COLO668 (cell line): ENCODE measurements around the gene EGFLAM.

Source experiments
- DNase-seq: peaks from one replicate; lab custom pipeline; 2025; ENCODE audit not compliant: unreplicated experiment; lab: John Stamatoyannopoulos, UW

EGFLAM gene

GRCh38 chr5:38445374-38446028 lies 187.1 kb downstream of the EGFLAM start:
- DNase-seq: no peak

- DNase-seq: no peak
Observed at GRCh38 chr5:38446029-38446522, 187.7 kb downstream of the EGFLAM start.

- no peak for DNase-seq
Observed at GRCh38 chr5:38447056-38447455, 188.7 kb downstream of the EGFLAM start.

GRCh38 chr5:38447786-38448185 lies 189.4 kb downstream of the EGFLAM start:
- DNase-seq: no peak

- no peak for DNase-seq
Observed at GRCh38 chr5:38448568-38449350, 190.4 kb downstream of the EGFLAM start.

- no peak for DNase-seq
Observed at GRCh38 chr5:38450627-38451026, 192.3 kb downstream of the EGFLAM start.

- DNase-seq: no peak
Observed at GRCh38 chr5:38451074-38451725, 192.8 kb downstream of the EGFLAM start.

GRCh38 chr5:38452201-38452600 lies 193.8 kb downstream of the EGFLAM start:
- no peak for DNase-seq

GRCh38 chr5:38453506-38453905 lies 195.1 kb downstream of the EGFLAM start:
- no peak for DNase-seq

GRCh38 chr5:38453921-38454320 lies 195.6 kb downstream of the EGFLAM start:
- no peak for DNase-seq

GRCh38 chr5:38455796-38456330 lies 197.5 kb downstream of the EGFLAM start:
- no peak for DNase-seq

- DNase-seq: no peak
Observed at GRCh38 chr5:38456657-38457399, 198.5 kb downstream of the EGFLAM start.

- no peak for DNase-seq
Observed at GRCh38 chr5:38458174-38458573, 199.8 kb downstream of the EGFLAM start.

- DNase-seq: no peak
Observed at GRCh38 chr5:38462976-38463633, 204.7 kb downstream of the EGFLAM start.

GRCh38 chr5:38463634-38464521 lies 205.5 kb downstream of the EGFLAM start:
- no peak for DNase-seq

- DNase-seq: no peak
Observed at GRCh38 chr5:38465061-38465460, 206.7 kb downstream of the EGFLAM start.

- no peak for DNase-seq
Observed at GRCh38 chr5:38465702-38466423, 207.5 kb downstream of the EGFLAM start.

GRCh38 chr5:38466424-38467189 lies 208.2 kb downstream of the EGFLAM start:
- DNase-seq: no peak
